BLaER1 (cell line): ENCODE data around the gene FAT1.

Experiments
- H3K27ac ChIP-seq: shearing (Covaris generic); formaldehyde crosslinking; 2 replicates; pipeline ENCODE4 v1.8.1; 2022
- H3K27me3 ChIP-seq: shearing (Covaris generic); formaldehyde crosslinking; 2 replicates; pipeline ENCODE4 v1.8.1; 2022
- H3K36me3 ChIP-seq: shearing (Covaris generic); formaldehyde crosslinking; 2 replicates; pipeline ENCODE4 v1.8.1; 2022
- H3K4me1 ChIP-seq: shearing (Covaris generic); formaldehyde crosslinking; 2 replicates; pipeline ENCODE4 v1.8.1; 2022
- H3K4me2 ChIP-seq: shearing (Covaris generic); formaldehyde crosslinking; 2 replicates; pipeline ENCODE4 v1.8.1; 2022
- H3K4me3 ChIP-seq: shearing (Covaris generic); formaldehyde crosslinking; 2 replicates; pipeline ENCODE4 v1.8.1; 2022
- H3K9ac ChIP-seq: shearing (Covaris generic); formaldehyde crosslinking; 2 replicates; pipeline ENCODE4 v1.8.1; 2022
- H3K9me3 ChIP-seq: shearing (Covaris generic); formaldehyde crosslinking; 2 replicates; pipeline ENCODE4 v1.8.1; 2022
- H4K20me1 ChIP-seq: shearing (Covaris generic); formaldehyde crosslinking; 2 replicates; pipeline ENCODE4 v1.8.1; 2022
- Cebpa-rat ChIP-seq: shearing (Covaris generic); IDR thresholded peaks from 2 replicates; pipeline ENCODE4 v1.8.1; 2022

FAT1 gene

DNA sequence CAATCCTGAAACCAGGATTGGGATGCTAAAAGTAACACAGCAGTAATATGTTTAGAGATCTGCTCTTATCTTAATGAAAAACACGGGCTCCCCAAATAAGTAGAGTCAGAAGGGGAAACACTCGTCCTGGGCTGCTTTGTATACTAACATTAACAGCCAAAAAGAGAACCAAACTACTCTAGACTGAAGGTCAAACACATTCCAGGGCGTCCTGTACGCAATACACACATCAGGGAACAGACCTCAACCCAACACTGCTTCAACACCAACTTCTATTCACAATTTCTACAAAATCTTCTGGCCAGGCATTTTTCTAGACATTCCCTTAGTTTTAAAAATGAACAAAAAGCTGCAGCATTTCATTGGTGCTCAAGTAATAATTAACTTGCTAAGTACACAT, 21.4 kb downstream of the FAT1 start:
- Histone ChIP-seq H3K4me1 (no peaks in the 10 kb centered on the region), H3K36me3 (peaks cover 96% of the 10 kb centered on the region), H3K9ac (no peak overlapping the region), H4K20me1 (peaks cover 100% of the 10 kb centered on the region), H3K4me2 (no peak overlapping the region), H3K9me3 (peaks cover 14% of the 10 kb centered on the region), H3K27ac (no peak overlapping the region), H3K4me3 (no peak overlapping the region), H3K27me3 (no peaks in the 10 kb centered on the region)
- no peak for TF ChIP-seq Cebpa-rat

DNA sequence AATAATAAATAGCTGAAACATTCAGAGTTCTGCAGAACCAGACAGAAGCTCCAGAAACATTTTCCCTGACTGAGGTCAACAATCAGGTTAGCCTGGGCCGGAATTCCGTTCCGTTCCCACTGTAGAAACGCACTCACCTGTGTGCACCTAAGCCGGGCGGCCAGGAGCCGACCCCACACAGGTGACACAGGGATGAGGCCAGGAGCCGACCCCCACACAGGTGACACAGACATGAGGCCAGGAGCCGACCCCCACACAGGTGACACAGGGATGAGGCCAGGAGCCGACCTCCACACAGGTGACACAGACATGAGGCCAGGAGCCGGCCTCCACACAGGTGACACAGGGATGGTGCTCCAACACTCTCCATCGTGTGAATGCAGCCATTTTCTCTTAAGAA, 21.9 kb downstream of the FAT1 start:
- Histone ChIP-seq H3K4me2 (no peak overlapping the region), H3K27ac (no peak overlapping the region), H3K27me3 (no peaks in the 10 kb centered on the region), H3K4me3 (no peak overlapping the region), H3K9ac (no peak overlapping the region), H3K4me1 (no peaks in the 10 kb centered on the region), H4K20me1 (peaks cover 100% of the 10 kb centered on the region), H3K36me3 (peaks cover 96% of the 10 kb centered on the region), H3K9me3 (peaks cover 19% of the 10 kb centered on the region)
- no peak for TF ChIP-seq Cebpa-rat

- Histone ChIP-seq H3K27me3 (no peaks in the 10 kb centered on the region), H3K4me1 (no peaks in the 10 kb centered on the region), H3K9ac (no peak overlapping the region), H4K20me1 (peaks cover 100% of the 10 kb centered on the region), H3K27ac (no peak overlapping the region), H3K9me3 (peaks cover 24% of the 10 kb centered on the region), H3K4me2 (no peak overlapping the region), H3K4me3 (no peak overlapping the region), H3K36me3 (peaks cover 96% of the 10 kb centered on the region)
- TF ChIP-seq Cebpa-rat, result no peak
Observed at GRCh38 chr4:186701273-186701672, 22.4 kb downstream of the FAT1 start.

DNA sequence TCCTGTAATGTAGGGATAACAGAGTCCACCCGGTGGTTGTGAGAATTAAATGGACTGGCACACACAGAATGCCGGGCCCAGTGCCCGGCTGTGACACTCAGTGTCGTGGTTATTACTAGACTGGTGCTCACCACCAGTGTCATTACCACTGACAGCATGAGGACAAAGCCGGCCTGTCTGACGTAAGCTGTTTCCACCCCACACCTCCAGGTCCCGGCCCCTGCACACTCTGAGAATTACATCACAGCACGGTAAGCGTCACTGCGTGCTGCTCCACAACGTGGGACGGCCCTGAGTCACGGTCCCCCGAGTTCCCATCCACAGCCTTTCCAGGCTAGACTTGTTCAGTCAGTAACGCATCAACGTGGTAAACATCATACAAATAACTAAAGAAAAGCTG, 22.9 kb downstream of the FAT1 start:
- TF ChIP-seq Cebpa-rat, result no peak
- Histone ChIP-seq H3K27me3 (no peaks in the 10 kb centered on the region), H3K4me2 (no peak overlapping the region), H3K36me3 (peaks cover 96% of the 10 kb centered on the region), H3K4me3 (no peak overlapping the region), H3K9ac (no peak overlapping the region), H4K20me1 (peaks cover 100% of the 10 kb centered on the region), H3K27ac (no peak overlapping the region), H3K4me1 (no peaks in the 10 kb centered on the region), H3K9me3 (peaks cover 28% of the 10 kb centered on the region)

- Histone ChIP-seq H3K27ac (no peak overlapping the region), H3K27me3 (no peaks in the 10 kb centered on the region), H3K9ac (no peak overlapping the region), H3K9me3 (peaks cover 30% of the 10 kb centered on the region), H3K4me2 (no peak overlapping the region), H4K20me1 (peaks cover 100% of the 10 kb centered on the region), H3K4me1 (no peaks in the 10 kb centered on the region), H3K4me3 (no peak overlapping the region), H3K36me3 (peaks cover 95% of the 10 kb centered on the region)
- no peak for TF ChIP-seq Cebpa-rat
Observed at GRCh38 chr4:186699881-186700397, 23.7 kb downstream of the FAT1 start.

- Histone ChIP-seq H3K36me3 (peaks cover 97% of the 10 kb centered on the region), H3K27me3 (no peaks in the 10 kb centered on the region), H3K27ac (no peak overlapping the region), H3K4me2 (no peak overlapping the region), H3K4me1 (no peaks in the 10 kb centered on the region), H4K20me1 (peaks cover 100% of the 10 kb centered on the region), H3K9me3 (peaks cover 30% of the 10 kb centered on the region), H3K9ac (no peak overlapping the region), H3K4me3 (no peak overlapping the region)
- TF ChIP-seq Cebpa-rat, result no peak
Observed at GRCh38 chr4:186699298-186699697, 24.4 kb downstream of the FAT1 start.

- H3K4me2 ChIP-seq, result no peak overlapping the region
- no peak overlapping the region for H3K4me3 ChIP-seq
- H3K27me3 ChIP-seq, result no peaks in the 10 kb centered on the region
- H3K36me3 ChIP-seq, result peaks cover 96% of the 10 kb centered on the region
- H3K9me3 ChIP-seq, result peaks cover 30% of the 10 kb centered on the region
- no peak overlapping the region for H3K27ac ChIP-seq
- peaks cover 100% of the 10 kb centered on the region for H4K20me1 ChIP-seq
- no peak for TF ChIP-seq Cebpa-rat
- no peaks in the 10 kb centered on the region for H3K4me1 ChIP-seq
- no peak overlapping the region for H3K9ac ChIP-seq
Observed at GRCh38 chr4:186698525-186698924, 25.1 kb downstream of the FAT1 start.

- no peaks in the 10 kb centered on the region for H3K27me3 ChIP-seq
- peaks cover 100% of the 10 kb centered on the region for H4K20me1 ChIP-seq
- H3K36me3 ChIP-seq, result peaks cover 94% of the 10 kb centered on the region
- TF ChIP-seq Cebpa-rat, result no peak
- H3K9ac ChIP-seq, result no peak overlapping the region
- no peak overlapping the region for H3K4me2 ChIP-seq
- no peaks in the 10 kb centered on the region for H3K4me1 ChIP-seq
- peaks cover 30% of the 10 kb centered on the region for H3K9me3 ChIP-seq
- no peak overlapping the region for H3K4me3 ChIP-seq
- no peak overlapping the region for H3K27ac ChIP-seq
Observed at GRCh38 chr4:186698028-186698427, 25.6 kb downstream of the FAT1 start.

GRCh38 chr4:186695392-186695791, 28.3 kb downstream of the FAT1 start:
- H3K9ac ChIP-seq, result no peak overlapping the region

GRCh38 chr4:186693894-186694293, 29.8 kb downstream of the FAT1 start:
- Histone ChIP-seq H3K9ac (no peak overlapping the region), H3K36me3 (peaks cover 87% of the 10 kb centered on the region), H4K20me1 (peaks cover 100% of the 10 kb centered on the region), H3K4me2 (no peak overlapping the region), H3K4me3 (no peak overlapping the region), H3K9me3 (peaks cover 30% of the 10 kb centered on the region), H3K27me3 (no peaks in the 10 kb centered on the region), H3K27ac (no peak overlapping the region), H3K4me1 (peaks cover 13% of the 10 kb centered on the region)
- TF ChIP-seq Cebpa-rat, result no peak

More at GRCh38 chr4:186695392-186695791, 28.3 kb downstream of the FAT1 start:
- Histone ChIP-seq H4K20me1 (peaks cover 100% of the 10 kb centered on the region), H3K4me2 (no peak overlapping the region), H3K4me1 (peaks cover under 1% of the 10 kb centered on the region), H3K4me3 (no peak overlapping the region), H3K27ac (no peak overlapping the region), H3K36me3 (peaks cover 90% of the 10 kb centered on the region), H3K9me3 (peaks cover 30% of the 10 kb centered on the region), H3K27me3 (no peaks in the 10 kb centered on the region)
- TF ChIP-seq Cebpa-rat, result no peak

- Histone ChIP-seq H3K27ac (no peak overlapping the region), H3K9ac (no peak overlapping the region), H3K4me1 (peaks cover 14% of the 10 kb centered on the region), H3K9me3 (peaks cover 26% of the 10 kb centered on the region), H3K4me3 (no peak overlapping the region), H3K27me3 (no peaks in the 10 kb centered on the region), H4K20me1 (peaks cover 100% of the 10 kb centered on the region), H3K4me2 (no peak overlapping the region), H3K36me3 (peaks cover 86% of the 10 kb centered on the region)
- no peak for TF ChIP-seq Cebpa-rat
Observed at GRCh38 chr4:186693159-186693815, 30.4 kb downstream of the FAT1 start.
